Motor neuron (in vitro differentiated cells): ENCODE data around the gene CLN3. TPM values are rescaled to one million over a fixed set of nuclear protein-coding genes. Genes with fewer than 3 reads are reported as not detected.
"Not testable (repeated sequence)": the region's sequence is repeated elsewhere in the genome, so short reads cannot be mapped to it uniquely, and the experiment has no call there.

ENCODE experiments used
- ATAC-seq, 8 experiments: fragments of 200-7000 bp; cut with Tn5 transposase; replicated peaks in 6 of 8; 2 replicates each; pipeline ENCODE4 v1.8.0; 2021; ENCODE audit warnings: mild to moderate bottlenecking in 8 of 8, moderate library complexity in 8 of 8
- H3K27ac ChIP-seq, 2 donors: fragments of 250-450 bp; sonication (Bioruptor Pico); 2 replicates each; pipeline ENCODE4 v1.9.0; 2021; ENCODE audit warnings: antibody characterized with exemption in 2 of 2, mild to moderate bottlenecking in 2 of 2, moderate library complexity in 1 of 2
- H3K4me1 ChIP-seq, 2 donors: fragments of 250-450 bp; sonication (Bioruptor Pico); replicated peaks in 1 of 2; 2 replicates each; pipeline ENCODE4 v1.6.1; 2021; ENCODE audit warnings: antibody characterized with exemption in 2 of 2, mild to moderate bottlenecking in 2 of 2, moderate library complexity in 1 of 2
- H3K4me3 ChIP-seq, 5 donors: fragments of 250-450 bp; sonication (Bioruptor Pico); 2 replicates each; pipeline ENCODE4 v1.9.0; 2021; ENCODE audit warnings: antibody characterized with exemption in 5 of 5, mild to moderate bottlenecking in 5 of 5, moderate library complexity in 4 of 5
- WGBS, 10 experiments: fragments of 450-650 bp; shearing (Covaris generic); methylation state at CpG; one replicate each; pipeline ENCODE4 v1.0.0; 2022; 5-methylcytosine and 5-hydroxymethylcytosine counted together
- in situ Hi-C, 9 experiments: fragments of 400-800 bp; cut with MboI; loops; one replicate each; pipeline ENCODE4 v1.15.0; 2021; ENCODE audit warnings: low sequenced_read_pairs in 9 of 9, low pct_unique_long_range_greater_than_20kb in 2 of 9; ENCODE audit not compliant: unreplicated experiment in 9 of 9
- total RNA-seq, 8 experiments: library from RNA; unstranded; fragments of 300-600 nt; gene quantifications; 2 replicates each; pipeline versions ENCODE4 v1.2.3 to v1.2.4, GENCODE V29; 2022

CLN3 gene
- total RNA-seq, 8 experiments from 2014 or later, result 3.7 to 16.7 (median 11.2) TPM

DNA sequence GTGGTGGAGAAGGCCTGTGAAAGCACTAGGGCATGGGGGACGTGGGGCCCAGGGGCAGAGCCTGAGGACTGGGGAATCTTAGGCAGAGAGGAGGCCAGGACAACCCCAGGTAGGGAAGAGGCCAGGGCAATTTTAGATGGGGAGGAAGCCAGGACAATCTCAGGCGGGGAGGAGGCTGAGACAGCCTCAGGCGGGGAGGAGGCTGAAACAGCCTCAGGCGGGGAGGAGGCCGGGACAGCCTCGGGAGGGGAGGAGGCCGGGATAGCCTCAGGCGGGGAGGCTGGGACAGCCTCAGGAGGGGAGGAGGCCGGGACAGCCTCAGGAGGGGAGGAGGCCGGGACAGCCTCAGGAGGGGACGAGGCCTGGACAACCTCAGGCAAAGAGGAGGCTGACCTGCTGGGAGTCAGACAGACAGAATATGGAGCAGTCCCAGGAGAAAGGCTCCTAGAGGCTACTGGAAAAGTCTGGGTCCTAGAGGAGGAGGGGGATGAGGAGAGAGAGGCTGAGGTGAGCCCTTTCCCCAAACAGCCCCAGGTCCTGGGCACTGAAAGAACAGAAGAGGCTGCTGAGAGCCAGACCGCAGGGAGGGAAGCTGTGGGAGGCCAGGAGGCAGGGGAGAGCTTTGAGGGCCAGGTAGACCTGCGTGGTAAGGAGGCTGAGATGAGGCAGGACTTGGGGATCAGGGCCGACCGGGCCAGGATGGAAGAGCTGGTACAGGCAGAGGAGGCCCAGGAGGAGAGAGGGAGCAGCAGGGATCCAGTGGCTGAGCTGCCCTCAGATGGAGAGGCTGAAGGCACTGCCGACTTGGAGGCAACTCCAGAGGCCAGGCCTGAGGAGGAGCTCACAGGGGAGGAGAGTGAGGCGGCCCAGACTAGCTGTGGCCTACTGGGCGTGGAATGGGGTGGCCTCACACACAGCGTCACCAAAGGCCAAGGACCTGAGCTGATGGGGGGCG, 4.2 kb upstream of the CLN3 start:
- WGBS, 10 experiments, result 40 to 89% (median 74%) methylated on average over 1 to 5 of the region's 20 CpGs; no CpG with 5 or more reads in 3 of the 10 experiments
- in situ Hi-C loops, result no loop called here
- peaks cover under 1 to 3% of the 10 kb centered on the region in 2 donors for H3K4me1 ChIP-seq
- no peak overlapping the region for H3K27ac ChIP-seq
- H3K4me3 ChIP-seq, result no peak overlapping the region
- ATAC-seq, result no peak

DNA sequence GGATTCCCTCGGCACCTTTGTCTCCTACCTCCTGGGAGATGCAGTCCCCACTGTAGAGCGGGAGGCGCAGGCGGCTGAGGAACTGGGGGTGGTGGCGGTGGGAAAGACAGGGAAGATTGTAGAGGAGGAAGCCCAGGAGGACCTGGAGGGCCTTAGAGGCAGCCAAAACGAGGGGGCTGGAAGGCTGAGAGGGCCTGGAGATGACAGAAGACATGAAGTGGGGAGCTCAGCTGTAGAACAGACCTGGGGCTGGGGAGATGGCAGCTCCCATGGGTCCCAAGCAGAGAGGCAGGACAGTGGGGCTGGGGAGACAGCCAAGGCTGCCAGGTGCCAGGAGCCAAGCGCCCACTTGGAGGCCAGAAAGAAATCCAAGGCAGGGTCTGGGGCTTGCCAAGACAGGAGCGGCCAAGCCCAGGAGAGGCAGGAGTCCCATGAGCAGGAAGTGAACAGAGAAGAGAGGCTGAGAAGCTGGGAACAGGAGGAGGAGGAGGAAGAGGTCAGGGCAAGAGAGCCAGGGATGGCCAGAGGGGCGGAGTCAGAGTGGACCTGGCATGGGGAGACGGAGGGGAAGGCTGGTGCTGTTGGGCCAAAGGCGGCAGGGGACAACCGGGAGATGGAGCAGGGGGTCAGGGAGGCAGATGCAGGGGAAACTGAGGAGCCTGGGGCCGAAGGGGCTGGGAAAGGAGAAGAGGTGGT, 3.4 kb upstream of the CLN3 start:
- peaks cover 5 to 7% of the 10 kb centered on the region in 2 donors for H3K4me1 ChIP-seq
- no peak overlapping the region for H3K27ac ChIP-seq
- no peak overlapping the region for H3K4me3 ChIP-seq
- no peak for ATAC-seq
- in situ Hi-C loops, result no loop called here
- 50 to 100% (median 77%) methylated on average over 1 to 5 of the region's 13 CpGs; no CpG with 5 or more reads in 5 of the 10 experiments for WGBS, 10 experiments

DNA sequence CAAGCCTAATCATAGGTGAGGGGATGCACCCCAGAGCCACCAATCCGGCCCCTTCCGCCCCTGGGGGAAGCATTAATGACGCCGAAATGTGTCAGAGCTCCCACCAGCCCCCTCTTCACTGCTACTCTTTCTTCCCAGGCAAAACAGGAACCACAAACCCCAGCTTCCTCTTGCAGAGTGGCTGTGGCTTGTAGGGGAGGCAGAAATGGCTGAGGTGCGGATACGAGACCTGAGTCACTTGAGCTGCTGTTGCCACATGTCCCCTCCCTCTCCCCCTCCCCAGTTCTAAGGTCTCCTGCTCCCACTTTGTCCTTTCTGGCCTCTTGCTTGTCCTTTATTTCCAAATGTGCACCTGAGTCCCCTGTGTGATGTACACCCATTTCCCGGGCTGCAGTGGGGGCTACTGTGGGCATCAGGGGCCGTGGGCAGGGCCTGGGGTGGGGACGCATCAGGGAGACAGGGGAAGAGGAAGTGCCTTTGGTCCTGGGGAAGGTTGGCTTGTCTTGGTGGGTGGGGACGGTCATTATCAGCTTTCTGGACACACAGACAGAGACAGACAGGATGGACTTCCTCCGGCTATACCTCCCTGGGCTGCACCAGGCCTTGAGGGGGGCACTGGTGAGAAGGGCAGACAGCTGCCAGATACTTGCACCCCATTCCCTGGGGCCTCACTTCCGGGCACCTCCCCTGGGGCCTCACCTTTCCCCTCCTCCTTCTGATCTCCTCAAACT, 2.4 kb upstream of the CLN3 start, which contains the start of gene APOBR:
TSS of gene APOBR (plus strand) at position 523 of the 731 bp plus-strand sequence. CDS start at position 562, 39 bp downstream.
- in situ Hi-C loops, result no loop called here
- no peak for ATAC-seq
- Histone ChIP-seq H3K4me1 (peaks cover 5 to 7% of the 10 kb centered on the region in 2 donors), H3K4me3 (no peak within 1 kb of the TSS), H3K27ac (no peak within 1 kb of the TSS)
- WGBS, 10 experiments, result 77 to 80% methylated on average over 1 to 4 of the region's 12 CpGs; no CpG with 5 or more reads in 8 of the 10 experiments

DNA sequence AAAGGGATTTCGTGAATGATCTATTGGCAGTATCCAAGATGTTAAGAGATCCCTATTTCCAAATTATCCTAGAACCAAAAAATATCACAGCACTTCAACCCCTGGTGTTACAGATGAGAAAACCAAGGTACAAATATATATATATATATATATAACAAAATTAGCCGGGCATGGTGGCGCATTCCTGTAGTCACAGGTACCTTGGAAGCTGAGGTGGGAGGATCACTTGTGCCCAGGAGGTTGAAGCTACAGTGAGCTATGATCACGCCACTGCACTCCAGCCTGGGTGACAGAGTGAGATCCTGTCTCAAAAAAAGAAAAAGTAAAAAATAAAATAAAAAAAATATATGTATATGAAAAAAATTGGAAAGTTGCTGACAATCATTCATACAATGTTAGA, 637 bp upstream of the CLN3 start:
- Histone ChIP-seq H3K4me3 (peak overlapping the region; percentile 61 to 93 (median 89)), H3K4me1 (peaks cover 5 to 7% of the 10 kb centered on the region in 2 donors), H3K27ac (peak overlapping the region; percentile 95 to 97)
- ATAC-seq, result no peak
- in situ Hi-C loops, result no loop called here
- 0 to 100% (median 75%) methylated on average over 1 to 4 of the region's 4 CpGs; no CpG with 5 or more reads in 1 of the 10 experiments for WGBS, 10 experiments

DNA sequence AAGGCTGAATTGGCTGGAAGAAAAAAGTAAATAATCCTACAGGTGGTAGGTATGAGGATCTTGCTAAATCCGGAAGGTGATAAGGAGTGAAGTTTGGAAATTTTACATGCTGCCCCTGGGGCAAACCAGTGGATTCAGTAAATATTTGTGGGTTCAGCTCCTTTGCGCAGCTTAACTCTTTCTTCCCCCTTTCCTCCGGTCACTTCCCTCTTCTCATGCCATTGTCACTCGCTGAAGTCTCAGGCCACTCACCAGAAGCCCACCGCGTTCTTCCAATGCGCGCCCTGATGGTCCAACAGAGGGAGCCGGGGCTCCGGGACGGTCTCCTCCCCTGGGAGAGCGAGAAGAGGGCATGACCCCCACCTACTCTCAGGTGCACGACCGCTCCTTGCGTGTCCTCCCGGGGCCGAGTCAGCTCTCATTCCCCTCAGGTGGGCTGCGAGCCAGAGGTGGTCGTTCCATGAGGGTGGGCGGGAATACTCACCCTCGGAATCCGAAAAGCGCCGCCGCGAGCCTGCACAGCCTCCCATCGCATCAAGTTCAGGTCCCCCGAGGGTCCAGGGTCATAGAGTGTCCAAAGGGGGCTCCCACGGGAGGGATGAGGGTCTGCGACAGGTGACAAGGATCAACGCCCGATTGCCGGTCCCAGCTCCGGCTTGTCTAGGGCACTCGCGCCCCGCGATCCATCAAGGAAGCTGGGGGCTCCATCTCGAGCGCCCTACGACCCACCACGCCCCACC, 474 bp downstream of the CLN3 start:
- in situ Hi-C loops, result no loop called here
- Histone ChIP-seq H3K4me1 (peaks cover 5 to 7% of the 10 kb centered on the region in 2 donors), H3K4me3 (peak overlapping the region; percentile 61 to 93 (median 89)), H3K27ac (peak overlapping the region in 1 of 2 donors; percentile 97)
- ATAC-seq, result peak; percentile 24 to 53 (median 43)
- WGBS, 10 experiments, result 0 to 29% (median 2%) methylated on average over 1 to 11 of the region's 42 CpGs

DNA sequence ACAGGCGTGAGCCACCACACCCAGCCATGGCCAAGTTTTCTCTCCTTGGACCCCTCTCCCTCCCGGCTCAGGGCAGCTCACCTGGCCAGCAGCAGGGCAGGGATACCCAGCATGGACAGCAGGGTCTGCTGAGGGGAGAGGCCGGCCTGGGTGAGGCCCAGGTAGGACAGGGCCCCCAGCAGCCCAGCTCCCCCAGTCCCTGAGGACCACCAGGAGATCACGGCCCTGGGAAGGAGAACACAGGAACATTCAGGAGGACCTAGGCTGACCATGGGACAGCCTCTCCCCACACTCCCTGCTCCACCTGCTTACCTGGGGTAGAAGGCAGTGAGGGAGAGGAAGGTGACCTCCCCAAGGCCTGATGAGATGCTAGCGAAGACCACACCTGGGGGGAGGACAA, 5.6 kb downstream of the CLN3 start:
- in situ Hi-C loops, result no loop called here
- WGBS, 10 experiments, result 80 to 100% (median 95%) methylated on average over 1 to 2 of the region's 5 CpGs; no CpG with 5 or more reads in 6 of the 10 experiments
- H3K4me3 ChIP-seq, result no peak overlapping the region
- ATAC-seq, result no peak
- H3K4me1 ChIP-seq, result peaks cover 3 to 5% of the 10 kb centered on the region in 2 donors
- H3K27ac ChIP-seq, result no peak overlapping the region

DNA sequence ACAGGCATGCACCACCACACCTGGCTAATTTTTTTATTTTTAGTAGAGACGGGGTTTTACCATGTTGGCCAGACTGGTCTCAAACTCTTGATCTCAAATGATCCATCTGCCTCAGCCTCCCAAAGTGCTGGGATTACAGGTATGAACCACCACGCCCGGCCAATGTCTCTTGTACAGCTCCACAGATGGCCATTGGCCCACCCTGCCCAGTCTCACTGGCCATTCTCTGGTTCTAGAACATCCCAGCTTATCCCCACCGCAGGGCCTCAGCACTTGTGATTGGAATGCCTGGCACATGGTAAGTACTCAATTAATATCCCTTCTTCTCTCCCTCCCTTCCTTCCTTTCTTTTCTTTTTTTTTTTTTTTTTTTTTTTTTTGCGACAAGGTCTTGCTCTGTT, 8.5 kb downstream of the CLN3 start:
- H3K4me3 ChIP-seq, ATAC-seq, H3K4me1 ChIP-seq, in situ Hi-C loops, H3K27ac ChIP-seq: not testable (repeated sequence)
- 64 to 100% (median 95%) methylated on average over 1 to 5 of the region's 5 CpGs; no CpG with 5 or more reads in 1 of the 10 experiments for WGBS, 10 experiments

DNA sequence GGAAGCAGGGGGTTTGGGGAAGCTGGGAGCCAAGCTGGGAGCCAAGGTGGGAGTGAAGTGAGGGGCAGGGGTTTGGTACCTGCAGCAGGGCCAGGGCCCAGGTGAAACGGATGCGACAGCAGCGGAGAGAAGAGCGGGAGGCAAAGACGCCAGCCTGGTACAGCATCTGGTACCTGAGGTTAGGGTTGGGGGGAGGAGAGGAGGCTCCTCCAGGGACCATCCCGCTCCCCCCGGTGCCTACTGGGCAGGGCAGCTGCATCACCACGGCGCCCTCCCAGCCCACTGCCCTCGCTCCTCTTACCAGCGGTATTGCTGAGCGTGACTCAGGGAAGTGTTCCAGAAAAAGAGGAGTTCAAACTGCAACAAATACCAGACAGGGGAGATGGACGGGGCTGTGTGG, 9.8 kb downstream of the CLN3 start:
- WGBS, 10 experiments, result 85 to 100% (median 100%) methylated on average over 2 to 5 of the region's 13 CpGs; no CpG with 5 or more reads in 7 of the 10 experiments
- no peaks in the 10 kb centered on the region for H3K4me1 ChIP-seq
- H3K4me3 ChIP-seq, result no peak overlapping the region
- no peak for ATAC-seq
- H3K27ac ChIP-seq, result no peak overlapping the region
- in situ Hi-C loops, result no loop called here

DNA sequence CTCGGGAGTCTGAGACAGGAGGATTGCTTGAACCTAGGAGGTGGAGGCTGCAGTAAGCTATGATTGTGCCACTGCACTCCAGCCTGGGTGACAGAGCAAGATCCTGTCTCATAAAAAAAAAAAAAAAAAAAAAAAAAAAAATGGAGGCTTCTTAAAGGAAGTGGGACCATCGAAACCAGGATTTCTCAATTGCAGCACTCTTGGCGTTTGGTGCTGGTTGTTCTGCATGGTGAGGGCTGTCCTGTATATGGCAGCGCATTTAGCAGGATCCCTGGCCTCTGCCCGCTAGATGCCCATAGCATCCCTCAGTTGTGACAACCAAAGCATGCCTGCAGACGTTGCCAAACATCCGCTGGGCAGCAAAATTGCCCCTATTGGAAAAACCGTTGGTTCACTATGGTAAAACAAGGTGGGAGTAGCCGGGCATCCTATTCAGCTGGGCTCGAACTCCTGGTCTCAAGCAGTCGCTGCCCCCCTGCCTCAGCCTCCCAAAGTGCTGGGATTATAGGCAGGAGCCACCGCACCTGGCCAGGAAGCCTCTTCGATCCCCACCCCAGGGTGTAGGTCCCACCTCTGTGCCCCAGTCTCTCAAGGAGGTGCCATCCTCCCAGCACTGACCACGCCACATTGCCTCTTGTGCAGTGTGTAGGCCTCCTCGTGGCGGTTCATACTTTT, 13.2 kb downstream of the CLN3 start:
- in situ Hi-C loops, result no loop called here
- H3K27ac ChIP-seq, result no peak overlapping the region
- no peak for ATAC-seq
- H3K4me3 ChIP-seq, result no peak overlapping the region
- WGBS, 10 experiments, result 80 to 100% (median 96%) methylated on average over 1 to 10 of the region's 16 CpGs; no CpG with 5 or more reads in 2 of the 10 experiments
- H3K4me1 ChIP-seq, result no peaks in the 10 kb centered on the region

DNA sequence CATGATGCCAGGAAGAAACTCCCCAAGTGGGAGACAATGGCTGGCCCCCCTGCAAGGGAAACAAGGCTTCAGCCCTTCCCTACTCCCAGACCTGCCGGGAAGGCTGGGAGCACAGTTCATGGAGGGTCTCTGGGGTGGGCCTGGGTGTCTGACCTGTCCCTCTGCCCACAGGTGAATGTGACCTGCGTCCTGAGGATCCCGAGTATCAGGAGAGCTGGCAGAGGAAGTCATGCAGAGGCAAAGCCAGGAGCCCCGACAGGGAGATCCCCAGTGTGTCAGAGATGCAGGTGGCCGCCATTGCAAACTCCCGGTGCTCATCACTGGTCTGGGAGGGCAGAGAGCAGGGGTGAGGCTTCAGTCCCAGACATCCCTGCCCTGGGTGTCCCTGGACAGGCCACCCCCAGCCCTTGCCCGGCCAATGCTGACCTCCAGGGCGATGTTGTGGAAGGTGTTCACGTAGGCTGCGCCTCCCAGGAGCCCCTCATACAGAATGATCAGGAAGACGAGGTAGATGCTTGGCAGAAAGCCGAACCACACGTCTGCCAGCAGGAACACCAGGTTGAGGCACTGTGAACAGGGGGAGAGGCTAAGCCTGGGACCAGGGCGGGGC, 14.5 kb downstream of the CLN3 start:
- ATAC-seq, result no peak
- Histone ChIP-seq H3K27ac (no peak overlapping the region), H3K4me3 (no peak overlapping the region), H3K4me1 (no peaks in the 10 kb centered on the region)
- in situ Hi-C loops, result no loop called here
- 67 to 100% (median 86%) methylated on average over 1 to 3 of the region's 14 CpGs; no CpG with 5 or more reads in 4 of the 10 experiments for WGBS, 10 experiments

DNA sequence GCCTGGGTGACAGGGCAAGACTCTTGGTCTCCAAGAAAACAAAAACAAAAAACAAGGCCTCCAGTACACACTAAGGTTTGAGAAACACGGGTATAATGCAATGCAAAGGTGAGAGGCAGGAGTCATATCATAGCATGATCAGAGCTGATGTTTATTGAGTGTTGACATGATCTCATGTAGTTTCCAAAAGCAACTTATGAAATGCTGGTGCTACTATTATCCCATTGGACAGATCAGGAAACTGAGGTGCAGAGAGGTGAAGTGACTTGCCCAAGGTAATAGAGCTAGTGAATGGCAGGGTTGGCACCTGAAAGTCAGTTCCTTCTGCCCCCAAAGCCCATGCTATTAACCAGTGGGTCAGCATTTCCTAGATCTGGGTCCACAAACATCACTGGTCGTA, 16.7 kb downstream of the CLN3 start:
- ATAC-seq, result no peak
- in situ Hi-C loops, result no loop called here
- H3K4me1 ChIP-seq, result no peaks in the 10 kb centered on the region
- 63 to 100% (median 100%) methylated on average over 1 to 2 of the region's 2 CpGs; no CpG with 5 or more reads in 3 of the 10 experiments for WGBS, 10 experiments
- H3K27ac ChIP-seq, result no peak overlapping the region
- no peak overlapping the region for H3K4me3 ChIP-seq
